ENCODE results near the gene GPBP1. TPM values are rescaled to one million over a fixed set of nuclear protein-coding genes. Genes with fewer than 3 reads are reported as not detected.
A peak's percentile ranks its signal among the peaks of the same experiment; 100 is the strongest.
"Not testable (repeated sequence)": the region's sequence is repeated elsewhere in the genome, so short reads cannot be mapped to it uniquely, and the experiment has no call there.

The GPBP1 gene
- total RNA-seq, 1 donor from 2014 or later = 68.9 TPM

DNA sequence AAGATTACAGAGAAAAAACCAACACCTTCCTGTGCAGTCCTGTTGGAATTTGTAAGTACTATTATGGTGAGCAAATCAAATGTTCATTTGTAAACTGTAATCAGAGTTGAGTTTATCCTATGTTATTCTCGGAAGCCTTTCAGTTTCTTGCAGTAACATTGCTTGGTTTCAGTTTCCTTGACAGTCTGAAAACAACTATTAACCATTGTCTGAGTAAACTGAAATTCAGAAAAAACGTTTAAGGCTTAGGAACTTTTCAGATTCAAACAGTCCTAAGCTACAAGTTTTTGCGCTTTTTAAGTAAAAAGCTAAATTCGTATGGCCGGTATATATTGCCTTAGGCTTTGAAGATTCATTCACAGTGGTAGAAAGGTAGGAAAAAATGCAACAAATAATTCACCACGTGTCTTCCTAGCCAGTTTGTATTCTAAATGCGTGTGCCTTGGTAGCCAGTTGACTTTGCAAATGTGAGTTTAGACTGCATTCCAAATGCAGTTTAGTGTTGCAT lies 2.5 kb downstream of the GPBP1 start:
- Mint-ChIP-seq H3K9me3 (ENCODE audit: unreplicated experiment) (no peaks in the 10 kb centered on the region), H3K4me1 (ENCODE audit: unreplicated experiment) (peaks cover 43% of the 10 kb centered on the region), H3K27ac (ENCODE audit: unreplicated experiment) (peak overlapping the region; percentile 73), H3K27me3 (ENCODE audit: unreplicated experiment) (peaks cover 7% of the 10 kb centered on the region), H3K4me3 (ENCODE audit: unreplicated experiment) (peak overlapping the region; percentile 95), H3K36me3 (ENCODE audit: low read depth, unreplicated experiment) (peaks cover 4% of the 10 kb centered on the region)
- TF ChIP-seq, protein P1, sequence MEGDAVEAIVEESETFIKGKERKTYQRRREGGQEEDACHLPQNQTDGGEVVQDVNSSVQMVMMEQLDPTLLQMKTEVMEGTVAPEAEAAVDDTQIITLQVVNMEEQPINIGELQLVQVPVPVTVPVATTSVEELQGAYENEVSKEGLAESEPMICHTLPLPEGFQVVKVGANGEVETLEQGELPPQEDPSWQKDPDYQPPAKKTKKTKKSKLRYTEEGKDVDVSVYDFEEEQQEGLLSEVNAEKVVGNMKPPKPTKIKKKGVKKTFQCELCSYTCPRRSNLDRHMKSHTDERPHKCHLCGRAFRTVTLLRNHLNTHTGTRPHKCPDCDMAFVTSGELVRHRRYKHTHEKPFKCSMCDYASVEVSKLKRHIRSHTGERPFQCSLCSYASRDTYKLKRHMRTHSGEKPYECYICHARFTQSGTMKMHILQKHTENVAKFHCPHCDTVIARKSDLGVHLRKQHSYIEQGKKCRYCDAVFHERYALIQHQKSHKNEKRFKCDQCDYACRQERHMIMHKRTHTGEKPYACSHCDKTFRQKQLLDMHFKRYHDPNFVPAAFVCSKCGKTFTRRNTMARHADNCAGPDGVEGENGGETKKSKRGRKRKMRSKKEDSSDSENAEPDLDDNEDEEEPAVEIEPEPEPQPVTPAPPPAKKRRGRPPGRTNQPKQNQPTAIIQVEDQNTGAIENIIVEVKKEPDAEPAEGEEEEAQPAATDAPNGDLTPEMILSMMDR (IDR thresholded peaks at IDR 0.05; ENCODE audit: unreplicated experiment) = no peak
- DNase-seq (ENCODE audit: low spot score) = no peak

DNA sequence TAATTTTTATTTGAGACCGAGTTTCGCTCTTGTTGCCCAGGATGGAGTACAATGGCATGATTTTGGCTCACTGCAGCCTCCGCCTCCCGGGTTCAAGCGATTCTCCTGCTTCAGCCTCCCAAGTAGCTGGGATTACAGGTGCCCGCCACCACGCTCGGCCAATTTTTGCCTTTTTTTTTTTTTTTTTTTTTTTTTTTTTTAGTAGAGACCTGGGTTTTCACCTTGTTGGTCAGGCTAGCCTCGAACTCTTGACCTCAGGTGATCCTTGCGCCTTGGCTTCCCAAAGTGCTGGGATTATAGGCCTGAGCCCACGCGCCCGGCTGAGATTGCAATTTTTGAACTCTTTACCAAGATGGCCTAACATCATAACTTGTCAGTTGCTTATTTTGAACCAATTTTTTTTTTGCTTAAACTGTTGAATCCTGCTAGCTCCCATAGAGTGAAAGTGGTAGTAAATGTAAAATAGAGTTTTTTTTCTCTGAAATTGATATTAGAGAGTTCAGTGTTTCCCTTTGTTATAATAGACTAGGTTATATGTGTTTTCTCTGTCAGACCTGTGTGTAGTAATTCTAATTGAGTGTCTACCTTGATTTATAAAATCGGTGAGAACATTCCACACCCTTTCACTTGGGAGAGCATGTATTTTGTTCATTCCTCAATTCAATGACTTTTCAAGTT lies 3.8 kb downstream of the GPBP1 start:
- no peak for DNase-seq (ENCODE audit: low spot score)
- H3K4me3 Mint-ChIP-seq (ENCODE audit: unreplicated experiment) = peak overlapping the region; percentile 67
- H3K27me3 Mint-ChIP-seq (ENCODE audit: unreplicated experiment) = peaks cover 7% of the 10 kb centered on the region
- H3K27ac Mint-ChIP-seq (ENCODE audit: unreplicated experiment) = no peak overlapping the region
- peaks cover 4% of the 10 kb centered on the region for H3K36me3 Mint-ChIP-seq (ENCODE audit: low read depth, unreplicated experiment)
- TF ChIP-seq, protein P1 (IDR thresholded peaks at IDR 0.05; ENCODE audit: unreplicated experiment) = no peak
- H3K9me3 Mint-ChIP-seq (ENCODE audit: unreplicated experiment) = no peaks in the 10 kb centered on the region
- peaks cover 37% of the 10 kb centered on the region for H3K4me1 Mint-ChIP-seq (ENCODE audit: unreplicated experiment)

DNA sequence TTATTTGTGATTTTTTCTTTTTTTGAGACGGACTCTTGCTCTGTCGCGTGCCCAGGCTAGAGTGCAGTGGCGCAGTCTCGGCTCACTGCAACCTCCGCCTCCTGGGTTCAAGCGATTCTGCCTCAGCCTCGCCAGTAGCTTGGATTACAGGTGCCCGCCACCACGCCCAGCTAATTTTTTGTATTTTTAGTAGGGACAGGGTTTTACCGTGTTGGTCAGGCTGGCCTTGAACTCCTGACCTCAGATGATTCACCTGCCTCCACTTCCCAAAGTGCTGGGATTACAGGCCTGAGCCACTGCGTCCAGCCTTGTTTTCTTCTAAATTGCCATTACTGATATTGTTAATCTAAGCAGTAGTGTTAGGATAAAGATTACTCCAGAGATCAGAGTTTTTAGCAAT lies 4.4 kb downstream of the GPBP1 start:
- not testable (repeated sequence) for H3K27me3 Mint-ChIP-seq (ENCODE audit: unreplicated experiment); DNase-seq (ENCODE audit: low spot score); H3K36me3 Mint-ChIP-seq (ENCODE audit: low read depth, unreplicated experiment); H3K9me3 Mint-ChIP-seq (ENCODE audit: unreplicated experiment); H3K27ac Mint-ChIP-seq (ENCODE audit: unreplicated experiment); H3K4me3 Mint-ChIP-seq (ENCODE audit: unreplicated experiment)
- H3K4me1 Mint-ChIP-seq (ENCODE audit: unreplicated experiment) = peaks cover 33% of the 10 kb centered on the region

DNA sequence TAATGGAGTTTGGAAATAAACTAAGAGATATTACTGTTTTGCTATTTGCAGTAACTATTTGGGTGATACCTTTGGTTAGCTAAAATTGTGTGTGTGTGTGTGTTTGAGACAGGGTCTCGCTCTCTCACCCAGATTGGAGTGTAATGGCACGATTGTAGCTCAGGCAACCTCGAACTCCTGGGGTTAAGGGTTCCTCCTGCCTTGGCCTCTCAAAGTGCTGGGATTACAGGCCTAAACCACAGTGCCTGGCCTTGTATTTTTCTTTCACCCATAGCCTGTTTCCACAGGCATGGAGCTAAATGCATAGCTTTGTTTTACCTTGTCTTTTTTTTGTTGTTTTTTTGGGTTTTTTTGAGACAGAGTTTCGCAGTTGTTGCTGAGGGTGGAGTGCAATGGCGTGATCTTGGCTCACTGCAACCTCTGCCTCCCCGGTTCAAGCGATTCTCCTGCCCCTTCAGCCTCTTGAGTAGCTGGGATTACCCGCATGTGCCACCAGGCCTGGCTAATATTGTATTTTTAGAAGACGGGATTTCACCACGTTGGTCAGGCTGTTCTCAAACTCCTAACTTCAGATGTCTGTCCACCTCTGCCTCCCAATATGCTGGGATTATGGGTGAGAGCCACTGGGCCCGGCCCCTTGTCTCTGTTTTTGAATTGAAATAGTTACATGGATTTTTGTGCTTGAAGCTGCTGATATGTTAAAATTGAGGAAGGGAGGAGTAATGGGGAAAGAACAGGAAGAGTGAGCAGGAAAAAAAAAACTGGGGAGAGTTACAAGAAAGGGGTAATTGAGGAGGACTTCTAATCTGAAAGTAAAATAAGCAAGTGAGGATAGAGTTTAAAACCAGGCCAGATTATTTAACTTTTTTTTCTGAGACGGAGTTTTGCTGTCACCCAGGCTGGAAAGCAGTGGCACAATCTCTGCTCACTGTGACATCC lies 5.7 kb downstream of the GPBP1 start:
- Mint-ChIP-seq H3K36me3 (ENCODE audit: low read depth, unreplicated experiment) (peaks cover 15% of the 10 kb centered on the region), H3K27me3 (ENCODE audit: unreplicated experiment) (peaks cover 3% of the 10 kb centered on the region), H3K9me3 (ENCODE audit: unreplicated experiment) (no peaks in the 10 kb centered on the region), H3K4me3 (ENCODE audit: unreplicated experiment) (peak overlapping the region; percentile 81), H3K27ac (ENCODE audit: unreplicated experiment) (peak overlapping the region; percentile 50), H3K4me1 (ENCODE audit: unreplicated experiment) (peaks cover 36% of the 10 kb centered on the region)
- TF ChIP-seq, protein P1 (IDR thresholded peaks at IDR 0.05; ENCODE audit: unreplicated experiment) = no peak
- no peak for DNase-seq (ENCODE audit: low spot score)

DNA sequence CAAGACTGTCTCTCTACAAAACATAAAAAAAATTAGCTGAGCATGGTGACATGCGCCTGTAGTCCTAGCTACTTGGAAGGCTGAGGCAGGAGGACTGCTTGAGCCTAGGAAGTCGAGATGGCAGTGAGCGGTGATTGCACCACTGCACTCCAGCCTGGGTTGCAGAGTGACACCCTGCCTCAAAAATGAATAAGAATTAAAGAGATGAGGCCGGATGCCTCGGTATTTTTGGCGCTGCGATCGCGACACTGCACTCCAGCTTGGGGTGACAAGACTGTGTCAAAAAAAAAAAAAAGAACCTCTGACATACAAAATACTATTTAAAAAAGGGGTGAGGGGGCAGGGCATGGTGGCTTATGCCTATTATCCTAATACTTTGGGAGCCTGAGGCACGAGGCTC lies 7.3 kb downstream of the GPBP1 start:
- no peaks in the 10 kb centered on the region for H3K9me3 Mint-ChIP-seq (ENCODE audit: unreplicated experiment)
- H3K27ac Mint-ChIP-seq (ENCODE audit: unreplicated experiment) = no peak overlapping the region
- TF ChIP-seq, protein P1 (IDR thresholded peaks at IDR 0.05; ENCODE audit: unreplicated experiment) = no peak
- DNase-seq (ENCODE audit: low spot score) = no peak
- H3K27me3 Mint-ChIP-seq (ENCODE audit: unreplicated experiment) = no peaks in the 10 kb centered on the region
- no peak overlapping the region for H3K4me3 Mint-ChIP-seq (ENCODE audit: unreplicated experiment)
- peaks cover 34% of the 10 kb centered on the region for H3K4me1 Mint-ChIP-seq (ENCODE audit: unreplicated experiment)
- H3K36me3 Mint-ChIP-seq (ENCODE audit: low read depth, unreplicated experiment) = peaks cover 15% of the 10 kb centered on the region
